ENCODE data around the gene CLDN20. TPM values are rescaled to one million over a fixed set of nuclear protein-coding genes. Genes with fewer than 3 reads are reported as not detected.

The CLDN20 gene
- total RNA-seq, 3 donors from 2014 or later (not counting 1 experiment from before 2014, with no cell fraction given), result not detected

GRCh38 chr6:155278319-155279049, 14.7 kb downstream of the CLDN20 start:
- no peaks in the 10 kb centered on the region for H3K9me3 ChIP-seq (ENCODE audit: control insufficient read depth, insufficient read depth, low read length)
- H3K36me3 ChIP-seq (ENCODE audit: control insufficient read depth, insufficient read depth, low read length), result peaks cover 37% of the 10 kb centered on the region
- H3K4me1 ChIP-seq (ENCODE audit: control insufficient read depth, insufficient read depth, low read length), result no peaks in the 10 kb centered on the region
- no peak overlapping the region for H3K4me3 ChIP-seq (ENCODE audit: low read length)
- no peak overlapping the region for H3K27ac ChIP-seq (ENCODE audit: low read length)
- Mint-ChIP-seq H3K27me3 (ENCODE audit: low read depth in 2 of 2) (no peaks in the 10 kb centered on the region), H3K4me1 (peaks cover 2 to 5% of the 10 kb centered on the region in 2 donors), H3K4me3 (no peak overlapping the region), H3K27ac (no peak overlapping the region), H3K36me3 (no peaks in the 10 kb centered on the region), H3K9me3 (no peaks in the 10 kb centered on the region)
- TF ChIP-seq, protein P1, sequence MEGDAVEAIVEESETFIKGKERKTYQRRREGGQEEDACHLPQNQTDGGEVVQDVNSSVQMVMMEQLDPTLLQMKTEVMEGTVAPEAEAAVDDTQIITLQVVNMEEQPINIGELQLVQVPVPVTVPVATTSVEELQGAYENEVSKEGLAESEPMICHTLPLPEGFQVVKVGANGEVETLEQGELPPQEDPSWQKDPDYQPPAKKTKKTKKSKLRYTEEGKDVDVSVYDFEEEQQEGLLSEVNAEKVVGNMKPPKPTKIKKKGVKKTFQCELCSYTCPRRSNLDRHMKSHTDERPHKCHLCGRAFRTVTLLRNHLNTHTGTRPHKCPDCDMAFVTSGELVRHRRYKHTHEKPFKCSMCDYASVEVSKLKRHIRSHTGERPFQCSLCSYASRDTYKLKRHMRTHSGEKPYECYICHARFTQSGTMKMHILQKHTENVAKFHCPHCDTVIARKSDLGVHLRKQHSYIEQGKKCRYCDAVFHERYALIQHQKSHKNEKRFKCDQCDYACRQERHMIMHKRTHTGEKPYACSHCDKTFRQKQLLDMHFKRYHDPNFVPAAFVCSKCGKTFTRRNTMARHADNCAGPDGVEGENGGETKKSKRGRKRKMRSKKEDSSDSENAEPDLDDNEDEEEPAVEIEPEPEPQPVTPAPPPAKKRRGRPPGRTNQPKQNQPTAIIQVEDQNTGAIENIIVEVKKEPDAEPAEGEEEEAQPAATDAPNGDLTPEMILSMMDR (IDR thresholded peaks at IDR 0.05), result no peak
- no peak for ATAC-seq
- no peaks in the 10 kb centered on the region for H3K27me3 ChIP-seq (ENCODE audit: control insufficient read depth, insufficient read depth, low read length)
- DNase-seq, result no peak
- WGBS (ENCODE audit: insufficient coverage), result 74% methylated on average over 5 of the region's 5 CpGs
- intact Hi-C loops (cut with micrococcal nuclease), result no loop called here

GRCh38 chr6:155284775-155285174, 21.0 kb downstream of the CLDN20 start:
- 83% methylated on average over 2 of the region's 4 CpGs for WGBS (ENCODE audit: insufficient coverage)
- H3K4me1 Mint-ChIP-seq, result no peaks in the 10 kb centered on the region
- H3K9me3 Mint-ChIP-seq, result no peaks in the 10 kb centered on the region
- H3K27me3 Mint-ChIP-seq (ENCODE audit: low read depth in 2 of 2), result no peaks in the 10 kb centered on the region
- DNase-seq (no peak), ATAC-seq (no peak)
- H3K27ac Mint-ChIP-seq, result no peak overlapping the region
- H3K9me3 ChIP-seq (ENCODE audit: control insufficient read depth, insufficient read depth, low read length), result no peaks in the 10 kb centered on the region
- TF ChIP-seq, protein P1 (IDR thresholded peaks at IDR 0.05), result no peak
- no peaks in the 10 kb centered on the region for H3K27me3 ChIP-seq (ENCODE audit: control insufficient read depth, insufficient read depth, low read length)
- no peak overlapping the region for H3K27ac ChIP-seq (ENCODE audit: low read length)
- no peak overlapping the region for H3K4me3 ChIP-seq (ENCODE audit: low read length)
- intact Hi-C loops (cut with micrococcal nuclease), result no loop called here
- H3K36me3 ChIP-seq (ENCODE audit: control insufficient read depth, insufficient read depth, low read length), result peaks cover 42% of the 10 kb centered on the region
- H3K4me3 Mint-ChIP-seq, result no peak overlapping the region
- no peaks in the 10 kb centered on the region for H3K4me1 ChIP-seq (ENCODE audit: control insufficient read depth, insufficient read depth, low read length)
- H3K36me3 Mint-ChIP-seq, result no peaks in the 10 kb centered on the region

- intact Hi-C loops (cut with micrococcal nuclease), result no loop called here
- H3K36me3 Mint-ChIP-seq, result no peaks in the 10 kb centered on the region
- H3K9me3 Mint-ChIP-seq, result no peaks in the 10 kb centered on the region
- Histone ChIP-seq H3K36me3 (ENCODE audit: control insufficient read depth, insufficient read depth, low read length) (peaks cover 38% of the 10 kb centered on the region), H3K4me1 (ENCODE audit: control insufficient read depth, insufficient read depth, low read length) (no peaks in the 10 kb centered on the region), H3K9me3 (ENCODE audit: control insufficient read depth, insufficient read depth, low read length) (no peaks in the 10 kb centered on the region), H3K27me3 (ENCODE audit: control insufficient read depth, insufficient read depth, low read length) (no peaks in the 10 kb centered on the region), H3K27ac (ENCODE audit: low read length) (no peak overlapping the region), H3K4me3 (ENCODE audit: low read length) (no peak overlapping the region)
- H3K4me3 Mint-ChIP-seq, result no peak overlapping the region
- no peaks in the 10 kb centered on the region for H3K27me3 Mint-ChIP-seq (ENCODE audit: low read depth in 2 of 2)
- TF ChIP-seq, protein P1 (IDR thresholded peaks at IDR 0.05), result no peak
- H3K27ac Mint-ChIP-seq, result no peak overlapping the region
- DNase-seq, result no peak
- H3K4me1 Mint-ChIP-seq, result peaks cover 6 to 15% of the 10 kb centered on the region in 2 donors
- ATAC-seq, result no peak
- WGBS (ENCODE audit: insufficient coverage), result 100% methylated on average over 1 of the region's 2 CpGs
Observed at GRCh38 chr6:155287762-155288161, 23.9 kb downstream of the CLDN20 start.

DNA sequence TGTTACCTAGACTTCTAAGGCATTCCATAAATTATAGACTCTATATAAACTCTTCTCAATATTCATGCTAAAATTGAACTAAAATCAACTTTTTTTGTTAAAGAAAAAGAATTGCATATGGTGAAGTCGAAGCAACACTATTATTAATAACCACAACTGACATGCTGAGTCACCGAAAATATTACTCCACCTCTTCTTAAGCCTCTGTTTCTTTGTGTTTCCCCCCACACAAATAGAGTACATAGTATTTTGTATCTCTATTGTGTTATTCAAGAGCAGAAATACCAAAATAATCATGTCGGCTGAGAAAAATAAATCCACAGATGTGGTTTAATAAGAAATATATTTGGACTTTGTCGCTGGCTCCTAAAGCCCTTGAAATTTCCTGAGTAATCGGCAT, 26.7 kb downstream of the CLDN20 start:
- intact Hi-C loops (cut with micrococcal nuclease), result no loop called here
- Histone ChIP-seq H3K27ac (ENCODE audit: low read length) (no peak overlapping the region), H3K36me3 (ENCODE audit: control insufficient read depth, insufficient read depth, low read length) (peaks cover 24% of the 10 kb centered on the region), H3K27me3 (ENCODE audit: control insufficient read depth, insufficient read depth, low read length) (no peaks in the 10 kb centered on the region), H3K4me1 (ENCODE audit: control insufficient read depth, insufficient read depth, low read length) (no peaks in the 10 kb centered on the region), H3K4me3 (ENCODE audit: low read length) (no peak overlapping the region), H3K9me3 (ENCODE audit: control insufficient read depth, insufficient read depth, low read length) (no peaks in the 10 kb centered on the region)
- ATAC-seq (no peak), DNase-seq (no peak)
- Mint-ChIP-seq H3K36me3 (peaks cover 8% of the 10 kb centered on the region), H3K4me1 (peaks cover 6 to 15% of the 10 kb centered on the region in 2 donors), H3K27ac (no peak overlapping the region), H3K4me3 (no peak overlapping the region), H3K27me3 (ENCODE audit: low read depth in 2 of 2) (no peaks in the 10 kb centered on the region), H3K9me3 (no peaks in the 10 kb centered on the region)
- WGBS (ENCODE audit: insufficient coverage), result 100% methylated on average over 3 of the region's 5 CpGs
- TF ChIP-seq, protein P1 (IDR thresholded peaks at IDR 0.05), result no peak

Measured in natural killer cell (primary cell).